Mononuclear cell (primary cell): ENCODE measurements around the gene LRATD1. TPM values are rescaled to one million over a fixed set of nuclear protein-coding genes. Genes with fewer than 3 reads are reported as not detected.

Experiments
- H3K27me3 ChIP-seq: 2 replicates; pipeline ENCODE4 v1.6.0; 2011; ENCODE audit warnings: low read length, control low read depth; ENCODE audit not compliant: insufficient read depth
- H3K4me1 ChIP-seq: 2 replicates; pipeline ENCODE4 v1.5.1; 2011; ENCODE audit warnings: mild to moderate bottlenecking, low read length, control low read depth; ENCODE audit not compliant: insufficient read depth
- H3K4me3 ChIP-seq: 2 replicates; pipeline ENCODE4 v1.5.1; 2011; ENCODE audit warnings: mild to moderate bottlenecking, low read length, moderate library complexity
- H3K9me3 ChIP-seq: 2 replicates; pipeline ENCODE4 v1.5.1; 2011; ENCODE audit warnings: low read depth, mild to moderate bottlenecking, control low read depth, low read length
- total RNA-seq: library from RNA; depleted of rRNA; stranded (reverse); fragments of >200 nt; gene quantifications from one replicate; pipeline ENCODE4 v1.2.3, GENCODE V29; 2012

LRATD1 gene, protein sequence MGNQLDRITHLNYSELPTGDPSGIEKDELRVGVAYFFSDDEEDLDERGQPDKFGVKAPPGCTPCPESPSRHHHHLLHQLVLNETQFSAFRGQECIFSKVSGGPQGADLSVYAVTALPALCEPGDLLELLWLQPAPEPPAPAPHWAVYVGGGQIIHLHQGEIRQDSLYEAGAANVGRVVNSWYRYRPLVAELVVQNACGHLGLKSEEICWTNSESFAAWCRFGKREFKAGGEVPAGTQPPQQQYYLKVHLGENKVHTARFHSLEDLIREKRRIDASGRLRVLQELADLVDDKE
- total RNA-seq, result under 0.01 TPM

DNA sequence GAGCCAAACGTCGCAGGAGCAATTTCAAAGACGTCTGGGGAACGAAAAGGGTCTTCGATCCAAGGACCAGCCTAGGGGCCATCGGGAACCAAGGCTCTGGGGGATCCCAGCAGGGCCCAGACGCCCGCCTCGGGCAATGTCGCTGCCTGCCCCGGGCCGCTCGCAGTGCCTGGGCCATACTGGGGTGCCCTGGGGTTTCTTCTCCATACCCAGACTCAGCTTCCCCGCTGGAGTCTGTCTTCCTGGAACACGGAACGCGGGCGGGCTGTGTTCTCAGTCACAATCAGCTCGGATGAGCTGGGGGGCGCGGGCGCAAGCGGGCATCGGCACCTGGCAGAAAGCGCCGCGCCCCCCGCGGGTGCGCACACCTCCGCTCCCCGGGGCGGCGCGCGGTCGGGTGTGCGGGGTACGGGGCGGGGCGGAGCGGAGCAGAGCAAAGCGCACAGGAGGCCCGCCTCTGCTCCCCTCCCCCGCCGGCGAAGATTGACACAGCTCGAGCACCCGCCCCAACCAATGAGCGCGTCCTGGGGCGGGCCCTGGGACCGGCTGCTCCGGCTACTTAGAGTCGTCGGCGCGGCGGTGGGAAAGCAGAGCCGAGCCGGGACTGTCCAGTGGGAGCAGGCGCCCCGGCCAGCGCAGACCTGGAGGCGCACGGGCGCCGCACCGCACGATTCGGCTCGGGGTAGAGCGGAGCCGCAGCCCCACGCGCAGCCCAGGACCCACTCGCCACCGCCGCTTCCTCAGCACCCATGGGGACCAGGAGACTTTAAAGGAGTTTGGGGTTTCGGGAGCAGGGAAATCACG lies at the start of gene LRATD1:
LRATD1 (plus strand) TSS at position 585 of the 804 bp plus-strand sequence. CDS start 1,263 bp downstream, outside the sequence.
- no peaks in the 10 kb centered on the region for H3K4me1 ChIP-seq
- peaks cover 62% of the 10 kb centered on the region for H3K27me3 ChIP-seq
- no peaks in the 10 kb centered on the region for H3K9me3 ChIP-seq
- no peak within 1 kb of the TSS for H3K4me3 ChIP-seq

DNA sequence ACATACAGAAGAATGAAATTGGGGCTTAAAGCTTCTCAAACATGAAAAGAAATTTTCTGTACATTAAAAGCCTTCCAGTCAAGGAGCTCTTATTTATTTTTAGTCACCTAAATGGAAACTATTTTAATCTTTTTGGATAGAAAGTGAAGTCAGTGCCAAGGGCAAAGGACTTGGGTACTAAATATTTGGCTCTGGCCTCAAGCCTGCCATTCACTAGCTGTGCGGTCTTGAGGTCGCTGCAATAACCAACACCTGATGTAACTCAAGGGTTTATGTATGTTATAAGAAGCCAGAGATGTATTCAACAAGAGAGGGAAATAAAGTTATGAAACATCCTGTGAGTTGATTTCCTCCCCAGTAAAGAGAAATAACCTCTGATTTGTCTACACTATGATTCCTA lies 49.5 kb upstream of the LRATD1 start:
- H3K4me1 ChIP-seq, result no peaks in the 10 kb centered on the region
- no peaks in the 10 kb centered on the region for H3K27me3 ChIP-seq
- no peaks in the 10 kb centered on the region for H3K9me3 ChIP-seq
- no peak overlapping the region for H3K4me3 ChIP-seq

DNA sequence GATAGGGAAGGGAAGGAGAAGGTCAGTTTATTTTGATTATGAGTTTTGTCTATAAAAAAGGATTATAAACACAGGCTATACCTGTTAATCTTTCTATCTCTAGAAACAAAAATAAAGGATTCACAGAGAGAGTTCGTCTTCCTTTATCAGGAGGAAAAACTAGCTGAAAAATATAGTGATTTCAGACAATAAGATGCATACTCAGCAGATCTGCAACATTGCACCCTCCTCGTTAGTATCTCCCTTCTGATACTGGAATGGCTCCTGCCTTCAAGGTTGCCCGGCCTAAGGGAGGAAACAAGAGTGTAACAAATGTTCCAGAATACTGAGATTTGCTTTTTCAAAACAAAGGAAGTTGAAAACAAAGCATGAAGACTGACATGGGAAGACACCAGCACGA lies 48.7 kb upstream of the LRATD1 start:
- H3K9me3 ChIP-seq, result no peaks in the 10 kb centered on the region
- H3K27me3 ChIP-seq, result no peaks in the 10 kb centered on the region
- no peak overlapping the region for H3K4me3 ChIP-seq
- H3K4me1 ChIP-seq, result no peaks in the 10 kb centered on the region

DNA sequence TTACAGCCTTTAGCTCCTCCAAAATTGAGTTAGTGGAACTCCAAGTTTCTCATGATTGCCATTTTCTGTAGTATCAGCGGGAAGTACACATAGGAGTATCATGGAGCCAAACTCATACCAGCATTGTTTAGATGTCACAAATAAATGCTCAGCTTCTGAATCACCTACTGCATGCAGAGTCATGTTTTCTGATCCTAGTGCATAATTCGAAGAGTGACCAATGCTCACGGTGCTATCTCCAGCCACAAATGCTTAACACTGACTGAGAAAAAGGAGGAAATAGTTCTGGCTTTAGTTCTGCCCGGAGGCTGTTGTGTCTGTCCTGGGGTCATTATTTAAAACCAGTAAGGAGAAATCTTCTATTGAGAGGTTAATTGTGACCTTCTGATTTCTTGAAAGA lies 45.4 kb upstream of the LRATD1 start:
- no peak overlapping the region for H3K4me3 ChIP-seq
- H3K4me1 ChIP-seq, result no peaks in the 10 kb centered on the region
- no peaks in the 10 kb centered on the region for H3K9me3 ChIP-seq
- H3K27me3 ChIP-seq, result no peaks in the 10 kb centered on the region

DNA sequence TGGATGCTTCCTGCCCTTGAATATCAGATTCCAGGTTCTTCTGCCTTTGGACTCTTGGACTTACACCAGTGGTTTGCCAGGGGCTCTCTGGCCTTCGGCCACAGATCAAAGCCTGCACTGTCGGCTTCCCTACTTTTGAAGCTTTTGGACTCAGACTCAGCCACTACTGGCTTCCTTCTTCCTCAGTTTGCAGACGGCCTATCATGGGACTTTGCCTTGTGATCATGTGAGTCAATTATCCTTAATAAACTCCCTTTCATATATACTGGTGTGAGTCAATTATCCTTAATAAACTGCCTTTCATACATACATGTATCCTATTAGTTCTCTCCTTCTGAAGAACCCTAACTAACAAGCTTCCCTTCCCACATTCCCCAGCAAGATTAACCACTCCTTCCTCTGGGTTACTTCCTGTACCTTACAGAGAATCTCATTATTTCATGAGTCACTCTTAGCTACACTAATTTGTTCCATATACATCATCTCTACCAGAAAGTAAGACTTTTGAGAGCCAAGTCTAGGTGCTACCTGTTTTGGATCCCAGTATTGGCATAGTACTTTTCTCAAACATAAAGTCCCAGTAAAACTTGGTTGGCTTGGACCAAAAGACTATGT lies 31.3 kb upstream of the LRATD1 start:
- Histone ChIP-seq H3K4me3 (no peak overlapping the region), H3K27me3 (no peaks in the 10 kb centered on the region), H3K4me1 (no peaks in the 10 kb centered on the region), H3K9me3 (no peaks in the 10 kb centered on the region)

DNA sequence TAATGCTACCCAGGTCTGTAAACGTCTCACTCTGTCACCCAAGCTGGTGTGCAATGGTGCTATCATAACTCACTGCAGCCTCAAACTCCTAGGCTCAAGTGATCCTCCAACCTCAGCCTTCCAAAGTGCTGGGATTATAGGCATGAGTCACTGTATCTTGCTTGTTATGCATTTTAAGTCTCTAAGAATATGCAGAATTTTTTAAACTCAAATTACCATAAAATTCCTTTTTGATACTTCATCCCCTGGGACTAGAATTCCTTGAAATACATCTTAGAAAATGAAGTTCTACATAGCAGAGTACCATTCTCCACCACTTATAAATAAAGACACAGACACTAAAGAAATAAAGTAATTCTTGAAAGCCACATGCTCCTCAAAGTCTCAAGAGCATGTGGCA lies 30.2 kb upstream of the LRATD1 start:
- no peaks in the 10 kb centered on the region for H3K4me1 ChIP-seq
- no peaks in the 10 kb centered on the region for H3K27me3 ChIP-seq
- H3K9me3 ChIP-seq, result no peaks in the 10 kb centered on the region
- no peak overlapping the region for H3K4me3 ChIP-seq

DNA sequence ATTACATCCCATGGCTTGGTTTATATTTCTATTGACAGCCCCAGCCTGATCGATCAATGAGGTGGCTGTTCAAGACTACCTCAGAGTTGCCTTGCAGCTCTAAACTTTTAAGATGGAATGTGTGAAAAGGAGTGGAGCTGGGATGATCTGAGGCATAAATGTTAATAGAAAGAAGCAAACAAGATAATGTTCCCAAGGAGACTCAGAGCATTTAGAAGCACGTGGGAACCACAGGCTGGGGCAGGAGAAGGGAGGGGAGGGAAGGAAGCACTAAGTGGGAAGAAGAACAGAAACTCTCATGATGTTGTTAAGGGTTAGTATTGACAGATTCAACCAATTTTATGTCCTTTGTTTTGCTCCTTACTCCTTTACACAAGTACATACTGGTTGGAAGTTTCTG lies 28.8 kb upstream of the LRATD1 start:
- H3K4me1 ChIP-seq, result no peaks in the 10 kb centered on the region

DNA sequence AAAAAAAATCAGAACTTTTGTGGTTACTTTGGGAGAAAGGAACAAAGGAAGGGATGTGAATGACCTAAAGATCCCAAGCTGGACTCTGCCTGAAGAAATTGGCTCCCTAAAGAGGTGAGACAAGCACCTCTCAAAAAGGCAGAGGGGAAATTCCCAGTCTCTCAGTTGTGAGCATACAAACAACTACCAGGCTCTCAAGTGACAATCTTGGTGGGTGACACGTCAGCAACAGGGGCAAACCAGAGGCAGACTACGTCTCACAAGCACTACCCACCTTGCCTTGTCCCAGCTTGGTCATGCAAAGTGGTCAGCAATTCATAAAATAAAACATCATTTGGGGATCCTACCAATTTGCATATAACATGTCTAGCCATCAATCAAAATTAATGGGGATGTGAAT lies 24.3 kb upstream of the LRATD1 start:
- Histone ChIP-seq H3K4me1 (no peaks in the 10 kb centered on the region), H3K9me3 (no peaks in the 10 kb centered on the region), H3K4me3 (no peak overlapping the region), H3K27me3 (no peaks in the 10 kb centered on the region)

More for the DNA sequence above, 28.8 kb upstream of the LRATD1 start:
- Histone ChIP-seq H3K4me3 (no peak overlapping the region), H3K27me3 (no peaks in the 10 kb centered on the region), H3K9me3 (no peaks in the 10 kb centered on the region)

DNA sequence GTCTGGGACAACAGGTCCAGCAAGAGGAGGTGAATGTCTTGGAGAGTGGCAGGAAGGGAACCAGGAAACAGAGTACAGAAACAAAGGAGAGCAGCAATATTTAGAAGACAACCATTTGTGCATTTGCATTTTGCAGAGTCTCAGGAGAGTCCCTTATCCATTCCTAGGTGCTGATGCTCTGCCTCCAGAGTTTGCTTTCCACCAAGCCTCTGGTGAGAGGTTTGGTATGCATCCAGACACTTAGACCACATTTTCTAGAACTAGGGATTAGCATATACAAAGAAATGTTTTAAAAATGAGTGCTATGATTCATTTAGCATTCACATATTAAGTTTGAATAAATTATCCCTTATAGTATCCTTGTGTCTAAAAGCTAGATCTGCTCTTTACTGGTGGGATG lies 18.5 kb upstream of the LRATD1 start:
- no peak overlapping the region for H3K4me3 ChIP-seq
- H3K27me3 ChIP-seq, result no peaks in the 10 kb centered on the region
- H3K4me1 ChIP-seq, result no peaks in the 10 kb centered on the region
- no peaks in the 10 kb centered on the region for H3K9me3 ChIP-seq

DNA sequence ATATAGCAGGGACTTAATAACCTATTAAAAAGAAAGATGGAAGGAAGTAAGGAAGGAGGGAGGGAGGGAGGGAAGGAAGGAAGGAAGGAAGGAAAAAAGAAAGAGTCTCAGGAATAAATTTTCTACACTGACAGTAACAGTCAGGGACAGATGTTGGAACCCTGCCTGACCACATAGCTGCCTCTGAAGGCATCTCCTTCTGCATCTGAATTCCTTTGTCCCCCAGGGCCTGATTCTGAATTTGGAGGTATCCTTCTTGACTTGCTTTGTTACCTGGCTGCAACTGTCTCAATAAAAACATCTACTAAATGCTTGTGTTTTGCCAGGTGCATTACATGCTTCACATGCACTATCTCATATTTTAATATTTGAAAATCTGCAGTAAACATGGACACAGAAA lies 17.4 kb upstream of the LRATD1 start:
- no peaks in the 10 kb centered on the region for H3K9me3 ChIP-seq
- no peaks in the 10 kb centered on the region for H3K4me1 ChIP-seq
- H3K4me3 ChIP-seq, result no peak overlapping the region
- H3K27me3 ChIP-seq, result no peaks in the 10 kb centered on the region

DNA sequence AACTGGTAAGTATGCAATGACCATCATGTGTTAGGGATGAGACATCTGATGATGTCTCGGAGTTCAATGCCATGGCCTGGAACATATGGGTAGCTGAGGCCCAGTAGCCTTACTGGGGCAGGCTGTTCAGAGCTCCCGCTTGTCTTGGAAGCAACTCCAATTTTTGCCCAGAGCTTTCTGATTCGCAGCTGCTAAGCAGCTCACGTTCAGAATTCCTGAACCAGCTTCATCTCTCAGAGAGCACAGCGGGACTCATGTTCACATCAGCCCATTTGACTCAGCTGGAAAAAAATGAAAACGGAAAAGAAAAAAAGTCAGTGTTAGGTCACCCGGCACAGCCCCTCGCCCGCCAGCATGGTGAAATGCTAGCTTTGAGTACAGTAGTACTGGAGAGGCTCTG lies 16.8 kb upstream of the LRATD1 start:
- Histone ChIP-seq H3K9me3 (no peaks in the 10 kb centered on the region), H3K4me3 (no peak overlapping the region), H3K4me1 (no peaks in the 10 kb centered on the region), H3K27me3 (no peaks in the 10 kb centered on the region)

DNA sequence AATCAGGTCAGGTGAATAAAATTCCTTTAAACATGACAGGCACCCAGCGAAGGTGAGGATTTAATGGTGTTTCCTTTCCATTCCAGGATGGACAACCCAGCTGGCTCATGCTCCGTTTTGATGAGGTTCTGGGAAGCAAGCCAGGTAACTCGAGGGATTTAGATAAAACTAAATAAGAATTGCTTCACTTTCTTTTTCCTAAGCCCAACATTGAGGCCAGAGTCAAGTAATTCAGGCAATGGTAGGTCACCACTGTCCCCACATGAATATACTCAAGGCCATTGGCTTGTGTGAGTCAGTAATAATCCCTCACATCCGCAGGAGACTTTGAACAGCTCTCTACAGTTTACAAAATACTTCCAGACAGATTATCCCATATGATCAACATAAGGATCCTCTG lies 16.2 kb upstream of the LRATD1 start:
- no peaks in the 10 kb centered on the region for H3K27me3 ChIP-seq
- H3K4me1 ChIP-seq, result no peaks in the 10 kb centered on the region
- H3K9me3 ChIP-seq, result no peaks in the 10 kb centered on the region
- H3K4me3 ChIP-seq, result no peak overlapping the region

DNA sequence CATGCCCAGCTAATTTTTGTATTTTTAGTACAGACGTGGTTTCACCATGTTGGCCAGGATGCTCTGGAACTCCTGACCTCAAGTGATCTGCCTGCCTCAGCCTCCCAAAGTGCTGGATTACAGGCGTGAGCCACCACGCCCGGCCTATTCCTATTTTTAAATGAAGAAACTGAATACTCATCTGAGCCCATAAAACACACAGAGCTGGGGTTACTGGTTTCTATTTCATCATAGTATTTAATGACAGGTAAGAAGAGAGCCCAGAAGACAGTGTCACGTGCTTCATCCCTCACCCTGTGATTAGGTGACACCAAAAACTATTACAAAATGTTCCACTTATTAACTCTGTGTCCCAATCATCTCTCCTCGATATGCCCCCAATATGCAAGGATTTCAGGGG lies 15.6 kb upstream of the LRATD1 start:
- no peaks in the 10 kb centered on the region for H3K4me1 ChIP-seq
- H3K4me3 ChIP-seq, result no peak overlapping the region
- no peaks in the 10 kb centered on the region for H3K27me3 ChIP-seq
- H3K9me3 ChIP-seq, result no peaks in the 10 kb centered on the region

DNA sequence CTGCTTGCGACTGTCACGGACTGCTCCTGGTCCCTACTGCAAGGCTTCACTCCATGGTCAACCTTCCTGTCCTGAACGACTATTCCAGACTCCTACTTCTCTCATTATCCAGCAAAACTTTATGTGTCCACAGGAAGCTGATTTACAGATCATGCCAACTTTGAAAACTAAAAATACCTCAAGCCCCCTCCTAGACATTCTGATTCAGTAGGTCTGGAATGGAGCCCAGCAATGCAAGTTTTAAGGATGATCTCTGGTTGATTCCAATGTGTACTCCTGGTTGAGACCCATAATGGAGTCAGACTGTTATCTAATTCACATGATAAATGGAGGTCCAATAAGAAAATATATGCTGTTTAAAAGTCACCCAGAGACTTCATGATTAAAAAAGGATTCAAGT lies 13.1 kb upstream of the LRATD1 start:
- no peaks in the 10 kb centered on the region for H3K27me3 ChIP-seq
- no peaks in the 10 kb centered on the region for H3K9me3 ChIP-seq
- H3K4me3 ChIP-seq, result no peak overlapping the region
- H3K4me1 ChIP-seq, result no peaks in the 10 kb centered on the region

DNA sequence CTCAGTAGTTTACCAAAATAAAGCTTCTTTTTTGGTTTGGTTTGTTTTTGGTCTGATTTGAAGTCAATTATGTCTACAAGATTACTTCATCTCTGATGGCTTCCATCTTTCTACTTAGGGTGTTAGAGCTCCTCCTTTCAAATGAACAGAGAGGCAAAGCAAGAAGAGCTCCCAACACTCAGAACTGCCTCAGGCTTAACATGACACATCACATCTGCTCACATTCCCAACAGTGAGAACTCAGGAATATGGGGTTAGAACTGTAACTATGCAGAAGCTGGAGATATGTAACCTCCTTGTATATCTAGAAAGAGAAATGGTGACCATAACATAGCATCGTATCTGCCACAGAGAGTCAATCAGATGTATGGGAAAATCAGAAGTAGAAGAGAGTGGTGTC lies 11.4 kb upstream of the LRATD1 start:
- Histone ChIP-seq H3K9me3 (no peaks in the 10 kb centered on the region), H3K4me3 (no peak overlapping the region), H3K27me3 (no peaks in the 10 kb centered on the region), H3K4me1 (no peaks in the 10 kb centered on the region)
